ENCODE data around the gene BPTF.

GRCh38 chr17:67891481-67892119 lies 66.3 kb downstream of the BPTF start:
- TF ChIP-seq CTCF (IDR thresholded peaks at IDR 0.05; ENCODE audit: control extremely low read depth in 1 of 3, insufficient read depth in 1 of 3, low read depth in 1 of 3, low read length in 3 of 3), result no peak
- no peak for TF ChIP-seq ATF3 (IDR thresholded peaks at IDR 0.05; ENCODE audit: insufficient read depth, low read depth, low read length)
- no peak for TF ChIP-seq ZNF274 (IDR thresholded peaks at IDR 0.05; ENCODE audit: borderline replicate concordance, extremely low read depth, low read length)
- TF ChIP-seq CHD1 (IDR thresholded peaks at IDR 0.05; ENCODE audit: low read depth, low read length), result no peak
